Activated CD8-positive, alpha-beta memory T cell treated with anti-CD3 and anti-CD28 coated beads for 48 hours (primary cell): ENCODE data around the gene COL5A1.
"Not testable (repeated sequence)": the region's sequence is repeated elsewhere in the genome, so short reads cannot be mapped to it uniquely, and the experiment has no call there.

Experiments used
- DNase-seq, 3 experiments: peaks; one replicate each; pipeline ENCODE4 v3.0.0-alpha.2; 2020; ENCODE audit warnings: low read depth in 2 of 3, low spot score in 2 of 3

COL5A1 gene

DNA sequence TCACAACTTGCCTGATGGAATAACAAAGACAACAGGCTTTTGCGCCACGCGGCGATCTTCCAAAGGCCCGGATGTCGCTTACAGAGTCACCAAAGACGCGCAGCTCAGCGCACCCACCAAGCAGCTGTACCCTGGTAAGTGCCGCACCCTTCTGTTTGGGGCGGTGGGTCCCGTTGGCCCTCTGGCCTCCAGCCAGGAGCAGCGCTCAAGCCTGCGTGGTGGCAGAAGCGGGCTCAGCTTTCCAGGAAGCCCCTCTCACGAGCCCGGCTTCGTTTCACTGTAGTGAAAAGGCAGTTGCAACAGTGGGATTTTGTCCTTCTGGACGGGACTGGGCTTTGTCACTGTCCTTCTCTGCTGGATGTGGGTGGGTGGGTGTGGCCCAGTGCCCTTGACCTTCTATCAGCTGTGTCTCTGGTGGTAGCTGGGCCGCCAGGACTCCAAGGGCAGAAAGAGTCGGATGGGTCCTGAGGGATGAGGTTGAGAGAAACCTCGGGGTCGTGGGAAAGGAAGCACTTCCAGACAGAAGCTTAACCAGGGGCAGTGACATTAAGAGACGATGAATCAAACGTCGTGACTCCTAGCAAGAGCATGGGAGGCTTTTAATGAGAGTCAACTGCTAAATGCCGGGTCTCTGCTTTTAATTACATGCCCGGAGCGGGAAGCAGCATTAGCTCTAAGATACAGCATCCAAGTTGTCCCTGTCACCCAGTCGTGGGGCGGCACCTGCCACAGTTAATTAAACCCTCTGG lies 49.5 kb downstream of the COL5A1 start:
- DNase-seq: no peak

GRCh38 chr9:134691695-134692572 lies 50.3 kb downstream of the COL5A1 start:
- DNase-seq: no peak

DNA sequence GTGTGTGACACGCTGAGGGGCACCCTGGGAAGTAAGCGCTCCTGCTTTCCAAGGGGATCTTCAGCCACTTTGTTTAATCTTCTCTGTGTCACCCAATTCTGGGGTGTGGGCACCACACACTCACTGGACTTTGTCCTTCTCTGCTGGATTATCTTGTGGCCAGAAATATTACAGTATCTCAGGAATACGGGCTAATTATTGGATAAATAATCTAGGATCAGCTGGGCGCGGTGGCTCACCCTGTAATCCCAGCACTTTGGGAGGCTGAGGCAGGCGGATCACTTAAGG lies 50.9 kb downstream of the COL5A1 start:
- DNase-seq: no peak

GRCh38 chr9:134693011-134693410 lies 51.4 kb downstream of the COL5A1 start:
- no peak for DNase-seq

DNA sequence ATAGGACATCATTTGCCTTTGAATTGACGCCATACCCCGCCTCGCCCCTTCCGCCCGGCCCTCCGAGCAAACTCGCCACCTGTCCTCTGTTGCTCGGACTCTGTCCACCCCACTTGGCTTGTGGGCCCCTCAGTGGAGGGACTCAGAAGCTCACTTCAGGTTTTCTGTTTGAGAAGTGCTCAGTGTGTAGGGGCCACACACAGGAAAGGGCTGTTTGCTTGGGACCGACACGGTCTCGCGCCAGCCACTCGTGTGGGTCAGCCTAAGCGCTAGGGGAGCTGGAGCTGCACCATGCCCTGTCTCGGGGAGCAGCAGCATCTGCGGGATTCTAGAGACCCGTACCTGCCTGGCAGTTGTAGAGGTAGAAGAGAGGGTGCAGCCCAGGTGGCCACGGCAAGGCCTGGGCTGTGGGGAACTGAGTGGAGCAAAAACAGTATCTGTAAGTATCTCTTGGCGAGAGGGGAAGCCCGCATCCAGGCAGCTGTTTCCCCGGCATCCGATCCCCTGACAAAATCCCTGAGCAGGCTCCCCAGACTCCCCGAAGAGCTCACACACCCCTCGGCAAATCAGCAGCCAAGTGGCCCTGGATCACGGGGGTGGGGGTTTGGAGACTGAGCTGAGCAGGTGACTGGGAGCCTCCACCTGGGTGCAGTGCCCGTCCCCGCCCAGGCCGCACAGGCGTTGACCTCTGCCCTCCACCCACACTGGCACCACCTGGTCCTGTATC lies 52.2 kb downstream of the COL5A1 start:
- DNase-seq: no peak

DNA sequence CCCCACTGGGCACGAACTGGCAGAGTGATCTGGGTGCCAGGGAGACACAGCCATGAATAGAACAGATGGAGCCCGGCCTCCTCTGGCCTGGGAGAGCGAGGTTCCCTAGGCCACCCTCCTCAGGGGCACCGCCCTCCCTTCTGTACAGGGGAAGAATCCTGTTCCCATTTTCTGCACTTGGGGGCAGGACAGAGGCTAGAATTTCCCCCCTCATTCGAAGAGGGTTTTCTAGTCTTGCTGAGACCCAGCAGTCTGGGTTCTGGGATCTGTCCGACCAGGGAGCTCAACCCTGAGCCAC lies 52.7 kb downstream of the COL5A1 start:
- DNase-seq: no peak

- DNase-seq: no peak
These were observed 53.1 kb downstream of the COL5A1 start for GRCh38 chr9:134694714-134695113.

GRCh38 chr9:134695144-134695543 lies 53.5 kb downstream of the COL5A1 start:
- DNase-seq: no peak

DNA sequence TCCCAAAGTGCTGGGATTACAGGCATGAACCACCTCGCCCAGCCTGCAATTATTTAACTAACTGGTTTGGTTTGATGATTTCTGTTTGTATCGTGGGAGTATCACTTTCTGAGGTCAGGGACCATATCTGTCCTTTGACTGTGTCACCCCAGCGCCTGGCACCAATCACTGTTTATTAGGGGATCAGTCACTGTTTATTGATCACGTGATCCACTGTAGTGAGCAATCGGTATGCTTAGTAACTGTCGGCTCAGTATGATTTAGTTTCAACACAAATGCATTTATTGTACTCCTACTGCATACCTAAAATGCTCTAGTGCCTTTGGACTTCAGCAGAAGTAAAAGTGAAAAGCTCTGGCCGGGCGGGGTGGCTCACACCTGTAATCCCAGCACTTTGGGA lies 54.8 kb downstream of the COL5A1 start:
- no peak for DNase-seq

DNA sequence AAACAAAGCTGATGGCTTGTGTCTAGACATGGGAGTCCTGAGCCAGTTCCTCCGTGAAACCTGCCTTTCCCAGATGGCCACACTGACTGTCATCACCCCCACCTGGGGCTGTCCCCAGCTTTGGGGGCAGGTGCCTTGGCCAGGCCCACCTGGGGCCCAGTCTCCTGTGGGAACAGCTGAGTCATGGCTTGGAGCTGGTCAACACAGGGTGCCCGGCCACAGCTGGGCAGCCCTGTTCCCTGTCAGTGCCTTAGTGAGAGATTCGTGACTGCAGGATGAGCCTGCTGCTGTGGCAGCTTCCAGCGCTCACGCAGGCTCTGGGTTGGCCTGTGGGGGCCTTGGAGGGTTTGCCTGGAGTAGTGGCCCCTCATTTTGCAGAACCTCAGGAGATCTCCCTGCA lies 56.5 kb downstream of the COL5A1 start:
- DNase-seq: no peak

GRCh38 chr9:134698587-134699342 lies 57.2 kb downstream of the COL5A1 start:
- peak; percentile 11 to 43 (median 34) for DNase-seq

DNA sequence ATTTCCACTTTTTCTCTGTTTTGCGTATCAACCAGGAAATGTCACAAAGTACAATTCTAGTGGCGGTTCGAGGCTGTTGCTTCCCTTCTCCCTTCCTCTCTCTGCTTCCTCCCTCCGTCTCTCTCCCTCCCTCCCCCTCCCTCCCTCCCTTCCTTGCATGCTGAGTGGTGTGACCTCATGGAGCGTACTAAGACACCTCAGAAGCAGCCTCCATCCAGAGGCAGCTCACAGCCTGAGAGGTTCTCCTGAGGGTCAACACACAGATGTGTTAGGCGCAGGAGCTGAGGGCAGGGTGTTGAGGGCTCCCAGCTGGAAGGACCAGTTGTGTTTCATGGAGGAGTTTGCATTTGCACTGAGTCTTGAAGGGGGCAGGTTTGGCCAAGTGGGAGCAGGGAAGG lies 57.7 kb downstream of the COL5A1 start:
- no peak for DNase-seq

DNA sequence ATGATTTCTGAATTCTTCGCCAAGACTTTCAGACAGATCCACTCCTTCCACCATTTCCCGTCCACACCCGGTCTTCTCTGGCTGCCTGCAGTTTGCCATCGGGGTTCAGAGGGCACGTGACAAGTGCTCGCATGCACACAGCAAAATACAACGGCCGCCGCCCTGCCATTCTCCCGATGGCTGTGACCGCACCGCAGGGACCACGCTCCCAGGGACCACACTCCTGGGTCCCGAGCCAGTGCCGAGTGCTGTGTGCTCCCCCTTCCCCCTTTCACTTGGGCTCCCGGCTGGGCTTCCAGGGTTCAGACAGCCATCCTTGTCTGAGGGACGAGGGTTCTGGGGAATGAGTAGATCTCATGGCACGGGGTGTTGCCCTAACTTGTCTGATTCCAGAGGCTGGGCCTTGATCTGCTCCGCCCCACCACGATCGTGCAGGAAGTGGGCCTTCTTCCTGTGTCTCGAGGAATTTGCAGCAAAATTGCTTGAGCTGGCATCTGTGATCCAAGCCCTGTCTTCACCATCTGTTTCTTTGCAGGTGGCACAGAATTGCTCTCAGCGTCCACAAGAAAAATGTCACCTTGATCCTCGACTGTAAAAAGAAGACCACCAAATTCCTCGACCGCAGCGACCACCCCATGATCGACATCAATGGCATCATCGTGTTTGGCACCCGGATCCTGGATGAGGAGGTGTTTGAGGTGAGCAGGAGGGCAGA lies 59.2 kb downstream of the COL5A1 start:
- DNase-seq: no peak

GRCh38 chr9:134701581-134702259 lies 60.1 kb downstream of the COL5A1 start:
- no peak for DNase-seq

DNA sequence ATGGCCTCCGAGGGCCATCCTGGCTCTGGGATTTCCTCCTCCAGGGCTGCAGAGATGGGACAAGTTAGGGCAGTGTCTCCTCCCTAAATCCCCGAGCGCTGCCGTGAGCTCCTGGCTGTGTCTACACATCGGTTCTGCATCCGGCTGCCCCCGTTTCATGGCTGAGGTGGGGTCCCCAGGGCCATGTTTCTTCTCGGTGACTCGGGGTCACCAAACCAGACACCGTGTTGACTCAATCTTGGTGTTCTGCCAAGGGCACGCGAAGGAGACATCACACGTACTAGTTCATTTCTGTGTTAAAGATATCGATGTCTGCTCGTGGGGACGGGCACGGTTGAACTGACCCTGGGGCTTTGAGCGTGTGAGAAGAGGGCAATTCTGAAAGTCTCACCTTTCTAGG lies 60.7 kb downstream of the COL5A1 start:
- DNase-seq: no peak

DNA sequence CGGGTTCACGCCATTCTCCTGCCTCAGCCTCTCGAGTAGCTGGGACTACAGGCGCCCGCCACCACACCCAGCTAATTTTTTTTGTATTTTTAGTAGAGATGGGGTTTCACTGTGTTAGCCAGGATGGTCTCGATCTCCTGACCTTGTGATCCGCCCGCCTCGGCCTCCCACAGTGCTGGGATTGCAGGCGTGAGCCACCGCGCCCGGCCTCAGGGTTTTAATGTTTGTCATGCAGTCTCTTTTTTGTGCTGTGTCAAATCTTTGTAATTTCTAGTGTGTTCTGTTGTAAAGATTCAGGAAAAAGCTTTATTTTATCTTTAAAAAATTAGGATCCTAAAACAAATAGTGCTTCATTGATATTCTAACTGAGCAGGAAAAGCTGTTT lies 62.1 kb downstream of the COL5A1 start:
- DNase-seq: not testable (repeated sequence)

- no peak for DNase-seq
These were observed 62.9 kb downstream of the COL5A1 start for GRCh38 chr9:134704498-134704897.

GRCh38 chr9:134705786-134706185 lies 64.2 kb downstream of the COL5A1 start:
- no peak for DNase-seq

GRCh38 chr9:134706522-134706921 lies 64.9 kb downstream of the COL5A1 start:
- no peak for DNase-seq

DNA sequence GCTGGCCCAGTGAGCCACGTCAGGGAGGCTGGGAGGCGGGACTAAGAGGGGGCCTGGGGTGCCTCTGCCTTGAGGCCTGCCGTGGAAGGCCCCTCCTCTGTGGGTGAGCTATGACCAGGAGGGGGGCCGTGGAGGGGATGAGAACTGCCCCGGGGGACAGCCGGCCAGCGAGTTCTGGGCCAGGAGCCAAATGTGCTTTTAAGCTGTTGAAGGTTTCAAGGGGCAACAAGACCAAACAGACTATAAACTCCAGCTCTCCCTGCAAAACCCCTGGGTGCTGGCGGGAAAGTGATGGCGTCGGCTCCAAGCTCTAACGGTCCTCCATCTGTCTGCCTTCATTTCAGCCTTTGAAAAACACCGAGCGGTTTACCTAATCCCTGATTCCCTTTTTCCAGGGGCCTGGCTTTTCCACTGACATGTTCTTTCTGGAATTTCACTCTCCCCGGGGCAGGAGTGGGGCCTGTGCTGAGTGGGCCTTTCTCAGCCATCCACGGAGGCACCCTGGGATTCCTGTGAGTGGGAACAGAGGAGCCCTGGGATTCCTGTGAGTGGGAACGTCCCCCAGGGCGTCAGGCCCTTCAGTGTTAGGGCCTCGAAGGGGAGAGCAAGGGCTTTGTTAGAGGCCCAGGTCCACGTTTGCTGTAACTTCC lies 65.6 kb downstream of the COL5A1 start:
- DNase-seq: no peak
